ENCODE results near the gene ANKRD55.

DNA sequence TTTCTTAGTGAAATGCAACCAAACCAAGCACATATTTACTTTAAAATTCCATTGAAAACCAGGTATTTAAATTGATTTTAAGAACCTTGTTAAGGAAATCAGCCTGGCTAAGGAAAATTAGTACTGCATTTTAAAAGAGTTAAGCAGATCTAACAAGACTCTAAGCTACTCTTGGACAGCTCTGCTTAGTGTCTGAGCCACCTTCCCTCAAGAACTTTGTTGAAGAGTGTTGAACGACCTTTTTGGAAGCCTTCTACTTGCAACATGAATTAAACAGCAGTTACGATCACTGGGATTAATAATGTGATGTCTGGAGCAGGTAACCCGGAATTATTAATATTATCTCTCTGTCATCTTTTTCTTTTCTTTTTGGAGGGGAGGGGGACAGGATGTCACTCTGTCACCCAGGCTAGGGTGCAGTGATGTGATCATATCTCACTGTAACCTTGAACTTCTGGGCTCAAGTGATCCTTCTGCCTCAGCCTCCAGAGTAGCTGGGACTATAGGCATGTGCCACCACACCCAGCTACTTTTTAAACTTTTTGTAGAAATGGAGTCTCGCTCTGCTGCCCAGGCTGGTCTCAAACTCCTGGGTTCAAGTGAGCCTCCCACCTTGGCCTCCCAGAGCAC lies 74.7 kb downstream of the ANKRD55 start:
- TF ChIP-seq, protein P1, sequence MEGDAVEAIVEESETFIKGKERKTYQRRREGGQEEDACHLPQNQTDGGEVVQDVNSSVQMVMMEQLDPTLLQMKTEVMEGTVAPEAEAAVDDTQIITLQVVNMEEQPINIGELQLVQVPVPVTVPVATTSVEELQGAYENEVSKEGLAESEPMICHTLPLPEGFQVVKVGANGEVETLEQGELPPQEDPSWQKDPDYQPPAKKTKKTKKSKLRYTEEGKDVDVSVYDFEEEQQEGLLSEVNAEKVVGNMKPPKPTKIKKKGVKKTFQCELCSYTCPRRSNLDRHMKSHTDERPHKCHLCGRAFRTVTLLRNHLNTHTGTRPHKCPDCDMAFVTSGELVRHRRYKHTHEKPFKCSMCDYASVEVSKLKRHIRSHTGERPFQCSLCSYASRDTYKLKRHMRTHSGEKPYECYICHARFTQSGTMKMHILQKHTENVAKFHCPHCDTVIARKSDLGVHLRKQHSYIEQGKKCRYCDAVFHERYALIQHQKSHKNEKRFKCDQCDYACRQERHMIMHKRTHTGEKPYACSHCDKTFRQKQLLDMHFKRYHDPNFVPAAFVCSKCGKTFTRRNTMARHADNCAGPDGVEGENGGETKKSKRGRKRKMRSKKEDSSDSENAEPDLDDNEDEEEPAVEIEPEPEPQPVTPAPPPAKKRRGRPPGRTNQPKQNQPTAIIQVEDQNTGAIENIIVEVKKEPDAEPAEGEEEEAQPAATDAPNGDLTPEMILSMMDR (IDR thresholded peaks at IDR 0.05; ENCODE audit: control extremely low read depth in 1 of 3, insufficient read depth in 1 of 3, low read depth in 1 of 3, low read length in 3 of 3) = no peak
- no peak for TF ChIP-seq RAD21 (IDR thresholded peaks at IDR 0.05 in 1 of 2, conservative IDR thresholded peaks at IDR 0.05 in 1 of 2; ENCODE audit: low read depth in 2 of 2, low read length in 2 of 2)
- no peak for TF ChIP-seq POLR2AphosphoS5 (IDR thresholded peaks at IDR 0.05; ENCODE audit: low read depth, low read length)
- TF ChIP-seq, protein P2, sequence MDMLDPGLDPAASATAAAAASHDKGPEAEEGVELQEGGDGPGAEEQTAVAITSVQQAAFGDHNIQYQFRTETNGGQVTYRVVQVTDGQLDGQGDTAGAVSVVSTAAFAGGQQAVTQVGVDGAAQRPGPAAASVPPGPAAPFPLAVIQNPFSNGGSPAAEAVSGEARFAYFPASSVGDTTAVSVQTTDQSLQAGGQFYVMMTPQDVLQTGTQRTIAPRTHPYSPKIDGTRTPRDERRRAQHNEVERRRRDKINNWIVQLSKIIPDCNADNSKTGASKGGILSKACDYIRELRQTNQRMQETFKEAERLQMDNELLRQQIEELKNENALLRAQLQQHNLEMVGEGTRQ (IDR thresholded peaks at IDR 0.05; ENCODE audit: low read length) = no peak
- TF ChIP-seq YY1 (IDR thresholded peaks at IDR 0.05; ENCODE audit: low read depth, low read length) = no peak
- no peak for TF ChIP-seq POLR2A (IDR thresholded peaks at IDR 0.05; ENCODE audit: control extremely low read depth in 1 of 2, low read depth in 2 of 2, low read length in 2 of 2)
